HTERT RPE-1 (cell line): ENCODE results near the gene LSM14A.
"Not testable (repeated sequence)": the region's sequence is repeated elsewhere in the genome, so short reads cannot be mapped to it uniquely, and the experiment has no call there.

Experiments
- in situ Hi-C: fragments of 300-500 bp; cut with MboI; formaldehyde crosslinking; loops from 4 replicates; pipeline ENCODE4 v1.14.3; 2020; ENCODE audit warnings: low sequenced_read_pairs

Gene LSM14A

GRCh38 chr19:34158966-34159365 lies 13.3 kb upstream of the LSM14A start:
- in situ Hi-C loops: not testable (repeated sequence)

GRCh38 chr19:34159541-34159940 lies 12.8 kb upstream of the LSM14A start:
- in situ Hi-C loops: not testable (repeated sequence)

DNA sequence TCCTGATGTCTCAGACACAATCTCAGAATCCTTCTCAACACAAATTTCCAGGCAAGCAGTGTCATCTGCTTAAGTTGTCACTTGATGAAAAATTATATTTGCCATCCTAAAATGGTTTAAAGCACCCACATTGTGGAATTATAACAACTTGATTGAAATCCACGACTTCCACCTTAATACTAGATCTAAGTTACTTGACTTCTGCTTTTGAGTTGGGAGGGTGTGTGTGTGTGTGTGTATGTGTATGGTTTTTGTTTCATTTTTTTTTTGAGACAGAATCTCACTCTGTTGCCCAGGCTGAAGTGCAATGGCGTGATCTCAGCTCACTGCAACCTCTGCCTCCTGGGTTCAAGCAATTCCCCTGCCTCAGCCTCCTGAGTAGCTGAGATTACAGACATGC lies 10.4 kb upstream of the LSM14A start:
- in situ Hi-C loops: not testable (repeated sequence)

DNA sequence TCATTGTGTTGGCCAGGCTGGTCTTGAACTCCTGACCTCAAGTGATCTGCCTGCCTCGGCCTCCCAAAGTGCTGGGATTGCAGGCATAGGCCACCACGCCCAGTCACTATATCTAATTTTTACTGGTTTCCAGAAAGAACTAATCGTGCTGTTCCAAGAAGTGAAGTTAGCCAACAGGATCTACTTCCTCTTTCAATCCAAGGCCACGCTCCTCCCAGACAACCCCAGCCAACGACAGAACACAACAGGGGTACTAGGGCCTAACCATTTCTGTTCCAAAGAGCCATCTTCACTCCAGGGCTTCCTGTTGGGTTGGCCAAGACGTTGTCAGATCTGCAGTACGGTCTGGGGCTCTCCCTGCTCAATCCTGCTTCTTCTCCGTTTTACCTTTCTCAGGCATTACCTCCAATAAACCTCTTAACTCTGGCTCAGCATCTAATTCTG lies 7.0 kb upstream of the LSM14A start:
- in situ Hi-C loops: no loop called here

GRCh38 chr19:34169475-34170199 lies 2.7 kb upstream of the LSM14A start:
- in situ Hi-C loops: not testable (repeated sequence)

DNA sequence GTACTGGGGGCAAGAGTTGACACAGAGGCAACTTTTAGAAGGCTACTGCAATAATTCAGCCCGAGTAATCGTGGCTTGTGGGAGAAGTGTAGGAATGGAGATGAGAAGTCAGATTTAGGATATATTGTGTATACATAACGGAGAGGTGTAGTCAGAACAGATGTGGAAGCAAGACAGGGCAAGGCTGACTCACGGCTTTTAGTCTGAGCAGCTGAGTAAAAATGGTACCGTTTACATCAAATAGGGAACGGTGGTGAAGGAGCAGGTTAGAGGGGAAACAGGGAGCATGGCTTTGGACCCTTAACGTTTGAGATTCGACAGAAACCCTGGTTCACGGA lies 796 bp upstream of the LSM14A start:
- in situ Hi-C loops: no loop called here

DNA sequence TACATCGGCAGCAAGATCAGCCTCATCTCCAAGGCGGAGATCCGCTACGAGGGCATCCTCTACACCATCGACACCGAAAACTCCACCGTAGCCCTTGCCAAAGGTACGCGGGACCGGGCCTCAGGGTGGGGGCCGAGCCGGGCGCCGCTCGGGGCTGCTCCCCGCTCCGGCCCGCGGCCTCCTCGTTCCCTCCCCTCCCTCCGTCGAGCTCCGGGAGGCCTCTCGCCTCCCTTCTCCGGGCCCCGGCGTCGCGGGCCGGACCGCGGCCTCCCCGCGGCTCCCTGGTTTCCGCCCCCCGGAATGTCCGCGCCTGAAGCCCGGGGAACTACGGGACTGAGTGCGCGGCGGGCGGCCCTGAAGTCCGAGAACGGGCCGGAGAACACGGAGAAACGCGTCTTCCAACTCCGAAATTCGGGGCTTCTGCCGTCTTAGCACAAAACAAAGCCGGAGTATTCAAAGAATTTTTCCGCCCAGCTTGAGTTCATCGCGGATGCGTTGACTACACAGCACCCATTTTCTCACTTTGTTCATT lies 423 bp downstream of the LSM14A start:
- in situ Hi-C loops: no loop called here

DNA sequence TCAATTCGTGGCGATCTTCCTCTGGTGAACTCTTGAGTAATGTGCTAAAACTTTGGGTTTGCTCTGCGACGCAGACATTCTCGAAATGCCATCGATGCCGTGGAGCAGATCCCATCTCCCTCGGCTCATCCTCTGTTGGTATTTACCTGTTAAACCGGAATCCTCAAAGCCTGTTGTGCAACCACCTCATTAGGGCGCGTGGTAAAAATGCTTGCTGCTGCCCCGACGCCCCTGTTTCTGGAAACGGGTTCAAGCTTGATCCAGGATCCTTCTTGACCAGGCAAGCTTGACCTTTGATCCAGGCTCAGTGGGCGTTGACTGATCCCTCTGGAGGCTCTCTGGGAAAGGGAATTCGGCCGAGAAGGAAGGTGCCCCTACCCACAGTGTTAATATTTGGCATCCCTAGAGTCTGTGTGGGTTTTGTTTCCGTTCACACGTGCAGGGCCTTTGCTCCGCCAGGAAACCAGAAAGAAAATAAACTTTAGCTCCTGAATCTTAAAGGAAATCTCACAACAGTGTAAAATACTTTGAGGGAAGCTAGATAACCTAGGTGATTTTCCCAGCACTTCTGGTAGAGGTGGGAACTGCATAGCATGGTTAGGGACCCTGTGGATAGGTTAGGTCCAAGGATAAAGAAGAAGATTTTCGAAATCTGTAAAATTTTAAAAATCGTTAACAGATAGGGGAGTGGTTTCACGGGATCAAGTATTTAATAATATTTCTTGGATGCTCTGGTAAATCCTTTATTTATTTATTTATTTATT lies 1.1 kb downstream of the LSM14A start:
- in situ Hi-C loops: no loop called here

DNA sequence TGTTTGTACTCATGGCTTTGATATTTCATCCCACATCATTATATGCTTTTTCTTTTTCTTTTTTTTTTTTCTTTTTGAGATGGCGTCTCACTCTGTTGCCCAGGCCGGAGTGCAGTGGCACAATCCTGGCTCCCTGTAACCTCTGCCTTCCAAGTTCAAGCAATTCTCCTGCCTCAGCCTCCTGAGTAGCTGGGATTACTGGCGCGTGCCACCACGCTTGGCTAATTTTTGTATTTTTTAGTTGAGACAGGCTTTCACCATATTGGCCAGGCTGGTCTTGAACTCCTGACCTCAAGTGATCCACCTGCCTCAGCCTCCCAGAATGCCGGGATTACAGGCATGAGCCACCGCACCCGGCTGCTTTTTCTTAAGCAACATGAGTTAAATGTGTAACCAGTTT lies 2.9 kb downstream of the LSM14A start:
- in situ Hi-C loops: not testable (repeated sequence)

- in situ Hi-C loops: no loop called here
These were observed 4.3 kb downstream of the LSM14A start for GRCh38 chr19:34176581-34176980.

DNA sequence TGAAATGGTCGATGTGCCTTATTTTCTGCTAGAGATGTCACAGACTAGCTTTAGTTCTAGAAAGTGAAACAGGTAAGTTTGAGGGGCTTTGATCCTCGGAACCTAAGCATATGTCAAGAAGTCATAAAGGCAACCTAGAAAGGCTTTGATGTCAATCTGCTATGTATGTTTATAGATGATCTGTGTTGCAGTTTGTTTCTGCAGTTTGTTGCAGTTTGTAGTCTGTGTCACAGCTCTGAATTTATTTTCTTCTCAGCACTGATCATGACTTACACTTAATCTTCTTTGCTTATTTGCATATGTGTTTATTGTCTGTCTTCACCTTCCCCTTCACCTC lies 5.9 kb downstream of the LSM14A start:
- in situ Hi-C loops: no loop called here

DNA sequence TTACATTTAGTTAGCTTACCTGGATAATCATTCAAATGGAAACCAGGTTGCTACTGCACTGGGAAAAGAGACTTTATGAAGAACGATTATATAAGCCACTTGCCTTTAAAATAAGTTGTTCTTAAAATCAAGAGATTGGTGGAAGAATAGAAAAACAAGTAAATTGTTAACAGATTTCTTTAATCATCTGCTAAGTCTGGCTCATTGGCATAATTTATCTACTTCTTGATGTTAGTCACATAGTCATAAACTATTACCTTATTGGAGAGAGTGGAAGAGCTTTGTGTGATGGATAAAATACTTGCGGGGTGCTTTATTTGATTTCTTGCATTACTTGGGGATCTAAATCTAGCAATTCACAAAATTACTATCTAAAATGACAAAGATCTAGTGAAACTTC lies 6.8 kb downstream of the LSM14A start:
- in situ Hi-C loops: no loop called here

DNA sequence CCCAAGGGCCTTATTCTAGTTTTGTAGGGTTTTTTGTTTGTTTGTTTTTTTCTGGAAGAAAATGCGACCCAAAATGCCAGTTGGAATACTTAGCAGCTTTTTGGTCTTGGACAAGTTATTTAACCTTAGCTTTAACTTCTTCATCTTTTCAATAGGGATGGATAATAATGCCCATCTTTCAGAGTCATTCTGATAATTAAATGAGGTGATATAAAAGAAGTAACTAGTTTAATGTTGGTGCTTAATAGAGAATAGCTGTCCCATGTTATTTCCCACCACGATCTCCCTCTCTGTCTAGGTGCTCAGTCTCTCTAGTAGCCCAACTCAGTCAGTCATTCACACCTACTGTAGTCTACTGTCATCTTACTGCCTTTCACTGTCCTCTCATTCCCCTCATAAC lies 8.0 kb downstream of the LSM14A start:
- in situ Hi-C loops: no loop called here

GRCh38 chr19:34180709-34181108 lies 8.4 kb downstream of the LSM14A start:
- in situ Hi-C loops: no loop called here

DNA sequence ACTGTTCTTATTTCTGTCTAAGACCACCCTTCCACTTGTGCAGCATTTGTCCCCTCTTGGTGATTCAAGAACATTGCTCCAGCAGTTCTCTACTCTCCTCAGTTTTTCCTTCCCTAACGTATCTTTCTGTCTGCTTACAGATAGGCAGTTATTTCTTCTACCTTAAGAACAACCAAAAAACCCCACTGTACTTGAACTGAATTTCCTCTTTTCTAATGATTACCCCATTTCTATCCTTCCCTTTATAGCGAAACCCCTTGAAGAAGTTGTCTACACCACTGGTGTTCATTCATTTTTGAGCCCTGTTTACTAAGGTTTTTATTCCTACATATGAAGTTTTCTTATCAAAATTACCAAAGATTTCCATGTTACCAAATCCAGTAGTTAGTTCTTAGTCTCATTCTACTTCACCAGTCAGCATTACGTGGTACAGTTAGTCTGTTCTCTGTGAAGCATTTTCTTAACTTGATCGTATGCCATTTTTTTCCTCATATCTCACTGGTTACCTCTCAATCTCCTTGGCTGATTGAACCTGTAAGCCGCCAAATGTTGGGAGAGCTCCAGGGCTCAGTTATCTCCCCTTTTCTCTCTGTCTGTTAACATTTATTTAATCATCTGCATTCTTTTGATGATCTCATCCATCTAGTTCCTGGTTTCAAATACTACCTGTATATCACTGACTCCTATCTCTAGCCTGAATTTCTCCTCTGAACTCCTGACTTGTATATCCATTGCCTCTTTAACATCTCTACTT lies 9.0 kb downstream of the LSM14A start:
- in situ Hi-C loops: no loop called here

- in situ Hi-C loops: no loop called here
These were observed 9.8 kb downstream of the LSM14A start for GRCh38 chr19:34182125-34182524.

DNA sequence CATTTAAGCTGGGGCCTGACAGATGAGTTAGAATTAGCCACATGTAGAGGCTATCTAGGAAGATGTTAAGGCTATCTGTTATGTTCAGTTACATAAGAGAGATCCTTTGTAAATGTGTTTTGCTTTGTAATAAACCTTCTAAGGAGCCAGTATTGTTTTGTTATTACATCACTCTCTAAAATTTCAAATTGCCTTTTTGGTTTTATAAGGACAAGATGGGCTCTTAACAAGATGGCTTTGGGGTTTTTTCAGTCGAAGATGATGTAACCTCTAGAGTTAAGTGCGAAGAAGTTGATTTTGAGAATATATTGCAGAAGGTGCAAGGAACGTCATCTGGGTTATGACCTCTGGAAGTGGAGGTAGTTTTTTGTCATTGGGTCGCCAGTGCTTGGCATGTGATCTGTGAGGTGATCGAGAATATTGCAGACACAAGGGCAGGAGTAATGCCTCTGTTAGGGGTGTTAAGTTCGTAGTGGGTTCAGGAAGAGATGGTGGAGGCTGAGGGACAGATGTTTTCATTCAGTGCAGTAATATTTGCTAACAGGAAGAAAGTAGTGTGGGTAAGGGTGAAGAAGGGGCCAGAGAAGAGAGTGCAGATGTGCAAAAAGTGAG lies 12.7 kb downstream of the LSM14A start:
- in situ Hi-C loops: no loop called here

DNA sequence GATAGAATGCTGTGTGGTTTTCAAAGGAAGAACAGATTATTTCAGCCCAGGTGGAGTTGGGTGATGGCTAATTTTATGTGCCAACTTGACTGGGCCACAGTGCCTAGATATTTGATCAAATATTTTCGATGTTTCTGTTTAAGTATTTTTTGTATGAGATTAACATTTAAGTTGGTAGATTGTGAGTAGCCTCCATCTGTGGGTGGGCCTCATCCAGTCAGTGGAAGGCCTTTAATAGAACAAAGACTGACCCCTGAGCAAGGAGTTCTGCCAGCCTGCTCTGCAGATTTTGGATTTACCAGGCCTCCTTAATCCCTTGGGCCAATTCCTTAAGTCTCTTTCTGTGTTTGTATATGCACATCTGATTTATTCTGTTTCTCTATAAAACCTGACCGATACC lies 13.9 kb downstream of the LSM14A start:
- in situ Hi-C loops: no loop called here

- in situ Hi-C loops: no loop called here
These were observed 14.7 kb downstream of the LSM14A start for GRCh38 chr19:34187011-34187410.

DNA sequence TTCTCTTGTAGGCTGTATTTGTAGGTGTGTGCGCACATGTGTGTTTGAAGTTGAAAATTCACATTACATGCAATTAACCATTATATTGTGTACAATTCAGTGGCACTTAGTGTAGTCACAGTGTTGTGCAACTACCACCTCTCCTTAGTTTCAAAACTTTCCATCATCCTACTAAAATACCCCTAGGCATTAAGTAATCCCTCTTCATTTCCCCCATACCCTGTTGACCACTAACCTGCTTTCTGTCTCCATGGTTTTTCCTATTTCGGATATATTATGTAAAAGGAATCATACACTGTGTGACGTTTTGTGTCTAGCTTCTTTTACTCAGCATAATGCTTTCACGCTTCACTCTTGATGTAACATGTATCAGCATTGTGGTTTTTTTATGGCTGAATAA lies 16.1 kb downstream of the LSM14A start:
- in situ Hi-C loops: no loop called here

GRCh38 chr19:34189199-34189916 lies 17.1 kb downstream of the LSM14A start:
- in situ Hi-C loops: no loop called here
